ENCODE measurements around the gene SMCO3.

DNA sequence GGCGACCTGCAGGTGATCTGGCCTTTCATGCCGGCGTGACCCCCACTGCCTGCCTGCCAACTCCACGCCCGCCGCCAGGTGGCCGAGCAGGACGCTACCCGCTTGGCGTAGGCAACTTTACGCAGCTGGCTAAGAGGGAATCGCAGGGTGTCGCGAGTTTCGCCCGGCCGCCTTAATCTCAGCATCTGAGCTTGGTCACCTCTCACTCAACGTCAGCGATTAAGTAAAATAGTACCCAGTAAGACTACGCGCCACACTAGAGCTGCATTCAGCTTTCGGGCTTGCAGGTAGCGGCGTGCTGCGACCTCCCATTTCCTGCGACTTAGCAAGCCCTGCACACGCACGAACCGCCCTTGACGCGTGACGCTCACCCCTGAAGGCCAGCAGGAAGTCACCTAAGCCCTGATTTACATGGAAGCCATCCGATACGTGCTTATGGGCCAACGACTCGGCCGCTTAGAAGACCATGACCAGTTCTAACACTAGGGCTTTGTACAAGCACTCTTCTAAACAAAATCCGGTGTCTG is 44.0 kb downstream of the SMCO3 start:
- TF ChIP-seq, protein P1, sequence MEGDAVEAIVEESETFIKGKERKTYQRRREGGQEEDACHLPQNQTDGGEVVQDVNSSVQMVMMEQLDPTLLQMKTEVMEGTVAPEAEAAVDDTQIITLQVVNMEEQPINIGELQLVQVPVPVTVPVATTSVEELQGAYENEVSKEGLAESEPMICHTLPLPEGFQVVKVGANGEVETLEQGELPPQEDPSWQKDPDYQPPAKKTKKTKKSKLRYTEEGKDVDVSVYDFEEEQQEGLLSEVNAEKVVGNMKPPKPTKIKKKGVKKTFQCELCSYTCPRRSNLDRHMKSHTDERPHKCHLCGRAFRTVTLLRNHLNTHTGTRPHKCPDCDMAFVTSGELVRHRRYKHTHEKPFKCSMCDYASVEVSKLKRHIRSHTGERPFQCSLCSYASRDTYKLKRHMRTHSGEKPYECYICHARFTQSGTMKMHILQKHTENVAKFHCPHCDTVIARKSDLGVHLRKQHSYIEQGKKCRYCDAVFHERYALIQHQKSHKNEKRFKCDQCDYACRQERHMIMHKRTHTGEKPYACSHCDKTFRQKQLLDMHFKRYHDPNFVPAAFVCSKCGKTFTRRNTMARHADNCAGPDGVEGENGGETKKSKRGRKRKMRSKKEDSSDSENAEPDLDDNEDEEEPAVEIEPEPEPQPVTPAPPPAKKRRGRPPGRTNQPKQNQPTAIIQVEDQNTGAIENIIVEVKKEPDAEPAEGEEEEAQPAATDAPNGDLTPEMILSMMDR (IDR thresholded peaks at IDR 0.05), result peak; percentile 80 to 81
- TF ChIP-seq EP300 (IDR thresholded peaks at IDR 0.05) (no peak), POLR2A (IDR thresholded peaks at IDR 0.05) (peak in 1 of 2 donors; percentile 47), POLR2AphosphoS5 (IDR thresholded peaks at IDR 0.05) (peak; percentile 26 to 66 (median 59))
